Measurements from ENCODE around the gene MAN1B1. TPM values are rescaled to one million over a fixed set of nuclear protein-coding genes. Genes with fewer than 3 reads are reported as not detected.

Gene MAN1B1
- total and polyA plus RNA-seq, 2 of the 8 experiments (the other 6 are each of a cell fraction or from before 2014, with no cell fraction given), result 33.7 to 36.3 TPM

- no peak overlapping the region for H3K4me3 ChIP-seq (ENCODE audit: extremely low read depth in 1 of 4, insufficient read depth in 2 of 4, low read depth in 3 of 4, low read length in 4 of 4)
- no peaks in the 10 kb centered on the region for H3K9me3 ChIP-seq (ENCODE audit: insufficient read depth in 2 of 2, low read depth in 1 of 2, low read length in 1 of 2)
- H3K79me1 ChIP-seq (ENCODE audit: low read depth, low read length), result peaks cover 2% of the 10 kb centered on the region; the same call in 1 of the 2 replicates
- H2AK5ac ChIP-seq (ENCODE audit: low read depth, low read length), result no peak overlapping the region
- peaks cover 21% of the 10 kb centered on the region in 2 experiments for H4K20me1 ChIP-seq (replicated peaks in 1 of 2; ENCODE audit: control insufficient read depth in 1 of 2, insufficient read depth in 2 of 2, low read length in 2 of 2)
- H3K14ac ChIP-seq (ENCODE audit: insufficient read length), result no peak overlapping the region
- FAIRE-seq (no peak), DNase-seq (ENCODE audit: low read depth in 1 of 2, low spot score in 2 of 2) (peak in 1 of 2 experiments; percentile 95)
- peak overlapping the region; percentile 60; the same call in 1 of the 2 replicates for H3K18ac ChIP-seq (ENCODE audit: extremely low read depth, low read length)
- no peak overlapping the region for H2AFZ ChIP-seq (ENCODE audit: low read length)
- peaks cover 0 to 8% (median 2%) of the 10 kb centered on the region in 4 experiments; a peak in 5 of 7 replicates for H3K27me3 ChIP-seq (replicated peaks in 1 of 4; ENCODE audit: control insufficient read depth in 3 of 4, extremely low read depth in 1 of 4, insufficient read depth in 3 of 4, low read length in 3 of 4)
- H3K36me3 ChIP-seq (ENCODE audit: control insufficient read depth in 2 of 4, insufficient read depth in 4 of 4, low read length in 3 of 4), result no peaks in the 10 kb centered on the region
- no peak overlapping the region for H4K8ac ChIP-seq (ENCODE audit: extremely low read depth, insufficient read depth, low read length)
- H3K4ac ChIP-seq (replicated peaks; ENCODE audit: insufficient read length, low read depth, low read length), result no peak overlapping the region
- 0 out of 2 replicates have a peak, but pooled peaks cover under 1% of the 10 kb centered on the region for H3K23me2 ChIP-seq (ENCODE audit: low read depth, low read length)
- no peak overlapping the region for H3K4me2 ChIP-seq (ENCODE audit: insufficient read depth in 1 of 2, low read depth in 2 of 2, low read length in 2 of 2)
- no peaks in the 10 kb centered on the region for H3K79me2 ChIP-seq (ENCODE audit: control insufficient read depth in 1 of 2, insufficient read depth in 2 of 2, low read length in 2 of 2)
- H2BK12ac ChIP-seq (ENCODE audit: low read depth, low read length), result no peak overlapping the region
- H2BK20ac ChIP-seq (ENCODE audit: low read length), result no peak overlapping the region
- ChIA-PET CTCF (ENCODE audit: partially characterized antibody) (interaction anchor here (0.6 to 13.5 kb wide), 41 partner anchors 6 to 767 kb away, joined by 3 to 291 read pairs (median 4); partner anchors contain the start of genes ABCA2, ENTPD2, FUT7 and GRIN1), POLR2A (ENCODE audit: partially characterized antibody) (interaction anchor here (0.7 to 1.5 kb wide), 6 partner anchors 10 to 155 kb away, joined by 3 to 7 read pairs (median 4); no protein-coding TSS in a partner anchor)
- no peak overlapping the region for H3K56ac ChIP-seq (replicated peaks; ENCODE audit: insufficient read length, low read depth, low read length)
- H2BK5ac ChIP-seq (ENCODE audit: low read depth, low read length), result no peak overlapping the region
- H2BK15ac ChIP-seq (ENCODE audit: low read length), result no peak overlapping the region
- no peak overlapping the region for H4K5ac ChIP-seq (ENCODE audit: insufficient read length, low read depth, low read length)
- no peak overlapping the region; a peak in 1 of 7 replicates for H3K9ac ChIP-seq (replicated peaks in 1 of 4; ENCODE audit: extremely low read depth in 1 of 4, low read depth in 3 of 4, low read length in 3 of 4)
- WGBS, 2 experiments (ENCODE audit: extremely low coverage in 1 of 2, insufficient coverage in 1 of 2, insufficient read length in 1 of 2, insufficient replicate concordance in 2 of 2, low coverage in 1 of 2, low lambda C conversion rate in 2 of 2, missing lambda C conversion rate in 1 of 2), result 58% methylated on average over 50 of the region's 55 CpGs; no CpG with 5 or more reads in 1 of the 2 experiments
- no peak overlapping the region for H2BK120ac ChIP-seq (replicated peaks; ENCODE audit: low read depth, low read length)
- no peak overlapping the region for H4K91ac ChIP-seq (replicated peaks; ENCODE audit: insufficient read length, low read length)
- peaks cover 0 to 13% (median 7%) of the 10 kb centered on the region in 4 experiments; a peak in 5 of 7 replicates for H3K4me1 ChIP-seq (replicated peaks in 1 of 4; ENCODE audit: control insufficient read depth in 3 of 4, insufficient read depth in 4 of 4, low read length in 3 of 4)
- no peak overlapping the region for H3K23ac ChIP-seq (ENCODE audit: insufficient read length)
- H3K27ac ChIP-seq (ENCODE audit: low read depth, low read length), result no peak overlapping the region
- TF ChIP-seq ATF2 (IDR thresholded peaks at IDR 0.05; ENCODE audit: low read length), result no peak
Observed at GRCh38 chr9:137064027-137064879, 22.5 kb upstream of the MAN1B1 start.
